Upper lobe of left lung (tissue), 6 donors: ENCODE data around the gene VASN. TPM values are rescaled to one million over a fixed set of nuclear protein-coding genes. Genes with fewer than 3 reads are reported as not detected.
A peak's percentile ranks its signal among the peaks of the same experiment; 100 is the strongest.

Experiments
- ATAC-seq, 2 donors: fragments of 200-7000 bp; cut with Tn5 transposase; one replicate each; pipeline ENCODE4 v1.9.1; 2022; ENCODE audit warnings: mild to moderate bottlenecking in 2 of 2, moderate library complexity in 2 of 2; ENCODE audit not compliant: low FRiP score in 2 of 2
- DNase-seq, 2 donors: peaks; one replicate each; pipeline ENCODE4 v3.0.0-alpha.2; 2019 to 2020
- H3K27ac ChIP-seq, 4 donors: fragments of 200-600 bp; sonication (generic); one replicate each; pipeline ENCODE4 v1.5.1; 2016 to 2019
- H3K27me3 ChIP-seq, 4 donors: fragments of 200-600 bp; sonication (generic); one replicate each; pipeline ENCODE4 v1.5.1; 2017 to 2019
- H3K36me3 ChIP-seq, 4 donors: fragments of 200-600 bp; sonication (generic); one replicate each; pipeline ENCODE4 v1.5.1; 2016 to 2019
- H3K4me1 ChIP-seq, 4 donors: fragments of 200-600 bp; sonication (generic); one replicate each; pipeline ENCODE4 v1.5.1; 2018 to 2019
- H3K4me3 ChIP-seq, 4 donors: fragments of 200-600 bp; sonication (generic); one replicate each; pipeline ENCODE4 v1.5.1; 2017 to 2019; ENCODE audit warnings: mild to moderate bottlenecking in 2 of 4, moderate library complexity in 1 of 4
- H3K9me3 ChIP-seq, 4 donors: fragments of 200-600 bp; sonication (generic); one replicate each; pipeline ENCODE4 v1.5.1; 2018 to 2019
- CTCF ChIP-seq, 6 experiments: fragments of 450-650 bp in 4 of 6; fragments of 200-600 bp in 2 of 6; sonication (generic) in 2 of 6; IDR thresholded peaks; one replicate each; pipeline ENCODE4 v1.5.1; 2016 to 2019; ENCODE audit warnings: antibody characterized with exemption in 6 of 6
- EP300 ChIP-seq, 4 donors: sonication (generic); formaldehyde crosslinking; IDR thresholded peaks; one replicate each; pipeline ENCODE4 v1.5.1; 2017; ENCODE audit warnings: antibody characterized with exemption in 4 of 4, control low read depth in 2 of 4
- POLR2A ChIP-seq, 4 donors: fragments of 450-650 bp; IDR thresholded peaks; one replicate each; pipeline ENCODE4 v1.5.1; 2016 to 2017; ENCODE audit warnings: antibody characterized with exemption in 4 of 4, mild to moderate bottlenecking in 2 of 4
- POLR2AphosphoS5 ChIP-seq, 2 donors: sonication (generic); formaldehyde crosslinking; IDR thresholded peaks; one replicate each; pipeline ENCODE4 v1.5.1; 2017; ENCODE audit warnings: antibody characterized with exemption in 2 of 2
- WGBS, 2 donors: methylation state at CpG; one replicate each; pipeline ENCODE4 v1.1.5; 2017 to 2018; 5-methylcytosine and 5-hydroxymethylcytosine counted together
- small RNA-seq, 4 donors: library from RNA; depleted of rRNA; stranded (forward); fragments of <200 nt; gene quantifications; one replicate each; pipeline ENCODE3, GENCODE V24; 2016
- total RNA-seq, 6 donors: library from RNA; depleted of rRNA in 4 of 6; stranded (reverse); fragments of >200 nt in 4 of 6; gene quantifications; one replicate each; pipeline versions ENCODE4 v1.1.0 to v1.2.1, GENCODE V29; 2016 to 2021
- donor health status: DM: no; HTN: no; CAD: no; lungs with moderate emphysema.
- donor health status: DM: no; HTN: yes; CAD: no; lungs with severe emphysema.

VASN gene
- total RNA-seq, 6 donors from 2014 or later = 11.4 to 40.6 (median 30.2) TPM

DNA sequence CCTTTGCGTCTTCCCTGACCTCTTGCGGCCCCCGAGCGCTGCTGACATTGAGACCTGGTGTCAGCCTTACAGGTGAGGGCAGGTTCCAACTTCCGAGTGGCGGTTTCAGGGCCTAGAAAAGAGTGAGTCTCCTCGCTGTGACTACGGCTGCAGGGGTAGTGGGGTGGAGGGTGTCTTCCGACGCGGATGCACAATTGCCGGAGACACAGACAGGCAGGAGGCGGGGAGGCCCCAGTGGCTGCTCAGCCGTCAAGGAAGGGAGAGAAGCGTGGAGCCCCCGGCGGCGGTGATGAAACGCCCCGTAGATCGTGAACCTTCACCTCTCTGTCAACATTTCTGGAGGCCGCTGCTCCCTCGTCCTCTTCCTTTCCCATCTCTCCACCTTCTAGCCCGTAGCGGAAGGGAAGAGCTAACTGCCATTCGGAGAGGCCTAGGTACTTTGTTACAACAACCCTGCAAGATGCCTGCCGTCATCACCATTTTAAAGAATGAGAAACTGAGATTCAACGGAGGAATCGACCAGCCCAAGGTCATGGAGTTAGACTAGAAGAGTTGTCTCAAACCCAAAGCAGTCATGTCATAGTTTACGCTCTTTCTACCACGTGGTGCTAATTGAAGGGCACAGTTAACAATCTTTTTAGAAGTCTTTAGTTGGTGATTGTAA, 54.5 kb downstream of the VASN start:
- peak; percentile 12 to 13 for ATAC-seq
- no peaks in the 10 kb centered on the region for H3K27me3 ChIP-seq
- peaks cover 0 to 5% (median 4%) of the 10 kb centered on the region in 4 donors for H3K36me3 ChIP-seq
- peaks cover 15 to 26% (median 20%) of the 10 kb centered on the region in 4 donors for H3K4me1 ChIP-seq
- TF ChIP-seq POLR2AphosphoS5 (IDR thresholded peaks at IDR 0.05) (no peak), CTCF (IDR thresholded peaks at IDR 0.05) (no peak), EP300 (IDR thresholded peaks at IDR 0.05) (no peak), POLR2A (IDR thresholded peaks at IDR 0.05) (no peak)
- WGBS, 2 donors = 4% methylated on average over 24 to 28 of the region's 31 CpGs
- peak overlapping the region; percentile 95 to 98 (median 96) for H3K27ac ChIP-seq
- no peak for DNase-seq
- peak overlapping the region; percentile 70 to 98 (median 90) for H3K4me3 ChIP-seq
- H3K9me3 ChIP-seq = no peaks in the 10 kb centered on the region

DNA sequence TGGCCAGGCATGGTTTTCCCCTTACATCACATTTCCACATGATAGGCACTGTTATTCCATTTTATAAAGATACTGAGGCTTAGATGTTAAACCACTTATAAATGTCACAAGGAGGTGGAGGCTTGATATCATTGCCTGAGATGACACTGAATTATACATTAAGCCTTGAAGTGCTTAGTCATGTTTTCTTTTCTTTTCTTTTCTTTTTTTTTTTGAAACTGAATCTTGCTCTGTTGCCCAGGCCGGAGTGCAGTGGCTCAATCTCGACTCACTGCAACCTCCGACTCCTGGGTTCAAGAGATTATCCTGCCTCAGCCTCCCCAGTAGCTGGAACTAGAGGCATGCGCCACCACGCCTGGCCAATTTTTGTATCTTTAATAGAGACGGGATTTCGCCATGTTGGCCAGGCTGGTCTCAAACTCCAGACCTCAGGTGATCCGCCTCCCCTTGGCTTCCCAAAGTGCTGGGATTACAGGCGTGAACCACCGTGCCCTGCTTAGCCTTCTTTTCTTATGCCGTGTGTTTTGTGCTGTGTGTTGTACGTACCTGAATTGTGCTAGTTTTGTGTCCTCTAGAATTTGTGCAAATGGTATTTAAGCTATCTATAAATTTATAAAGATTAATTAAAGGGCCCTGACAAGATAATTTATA, 55.2 kb downstream of the VASN start:
- Histone ChIP-seq H3K27me3 (no peaks in the 10 kb centered on the region), H3K36me3 (peaks cover 0 to 12% (median 7%) of the 10 kb centered on the region in 4 donors), H3K4me3 (peak overlapping the region in 3 of 4 donors; percentile 70 to 98 (median 87)), H3K9me3 (no peaks in the 10 kb centered on the region), H3K4me1 (peaks cover 15 to 26% (median 20%) of the 10 kb centered on the region in 4 donors), H3K27ac (no peak overlapping the region)
- no peak for ATAC-seq
- no peak for DNase-seq
- TF ChIP-seq POLR2AphosphoS5 (IDR thresholded peaks at IDR 0.05) = no peak
- TF ChIP-seq EP300 (IDR thresholded peaks at IDR 0.05) = no peak
- no peak for TF ChIP-seq CTCF (IDR thresholded peaks at IDR 0.05)
- TF ChIP-seq POLR2A (IDR thresholded peaks at IDR 0.05) = no peak
- WGBS, 2 donors = 94 to 95% methylated on average over 12 of the region's 12 CpGs

GRCh38 chr16:4428500-4428899, 56.9 kb downstream of the VASN start:
- 96 to 97% methylated on average over 7 of the region's 7 CpGs for WGBS, 2 donors
- TF ChIP-seq CTCF (IDR thresholded peaks at IDR 0.05) (no peak), POLR2A (IDR thresholded peaks at IDR 0.05) (no peak), POLR2AphosphoS5 (IDR thresholded peaks at IDR 0.05) (no peak), EP300 (IDR thresholded peaks at IDR 0.05) (no peak)

GRCh38 chr16:4431023-4431422, 59.4 kb downstream of the VASN start:
- Histone ChIP-seq H3K27me3 (no peaks in the 10 kb centered on the region), H3K27ac (no peak overlapping the region), H3K36me3 (peaks cover 0 to 37% (median 17%) of the 10 kb centered on the region in 4 donors), H3K4me3 (no peak overlapping the region), H3K9me3 (no peaks in the 10 kb centered on the region), H3K4me1 (peaks cover 10 to 18% (median 15%) of the 10 kb centered on the region in 4 donors)
- ATAC-seq (no peak), DNase-seq (no peak)
- TF ChIP-seq EP300 (IDR thresholded peaks at IDR 0.05) = no peak
- TF ChIP-seq POLR2A (IDR thresholded peaks at IDR 0.05) = no peak
- no peak for TF ChIP-seq POLR2AphosphoS5 (IDR thresholded peaks at IDR 0.05)
- no peak for TF ChIP-seq CTCF (IDR thresholded peaks at IDR 0.05)
- 89% methylated on average over 9 of the region's 9 CpGs for WGBS, 2 donors

More at GRCh38 chr16:4428500-4428899, 56.9 kb downstream of the VASN start:
- no peaks in the 10 kb centered on the region for H3K9me3 ChIP-seq
- ATAC-seq = no peak
- H3K27ac ChIP-seq = no peak overlapping the region
- DNase-seq = no peak
- H3K4me1 ChIP-seq = peaks cover 15 to 26% (median 20%) of the 10 kb centered on the region in 4 donors
- H3K27me3 ChIP-seq = no peaks in the 10 kb centered on the region
- no peak overlapping the region for H3K4me3 ChIP-seq
- H3K36me3 ChIP-seq = peaks cover 0 to 20% (median 7%) of the 10 kb centered on the region in 4 donors

Small RNAs within 50 kb of the gene (small RNA-seq; reads per million reads assigned to genes)
- 0 reads per million in 4 donors for gene AC012676.2

Other genes starting within 250 kb of the VASN start
- gene SRL, start 129.8 kb upstream of the VASN start, total RNA-seq = 1 to 10 TPM in 1 of 6 donors, under 1 TPM in 2, not detected in 3; 0.30 to 1.1 (median 0.46) TPM
- gene TFAP4, start 98.8 kb upstream of the VASN start, total RNA-seq = 10 to 100 TPM in 3 of 6 donors, 1 to 10 TPM in 3; 3.7 to 24.1 (median 8.9) TPM
- gene GLIS2, start 55.8 kb upstream of the VASN start, total RNA-seq = 10 to 100 TPM; 10.5 to 35.2 (median 22.6) TPM
- 10 to 100 TPM; 45.5 to 71.8 (median 62.6) TPM for gene PAM16, start 20.5 kb upstream of the VASN start, total RNA-seq
- gene CORO7, start 44.7 kb downstream of the VASN start, total RNA-seq = 100 to 1,000 TPM in 2 of 6 donors, 10 to 100 TPM in 4; 42.9 to 235 (median 69.0) TPM
- 10 to 100 TPM; 31.2 to 61.8 (median 36.6) TPM for gene DNAJA3, start 54.0 kb downstream of the VASN start, total RNA-seq
- gene NMRAL1, start 102.8 kb downstream of the VASN start, total RNA-seq = 10 to 100 TPM; 34.4 to 80.7 (median 43.3) TPM
- 10 to 100 TPM; 22.0 to 93.9 (median 53.8) TPM for gene HMOX2, start 104.5 kb downstream of the VASN start, total RNA-seq
- gene CDIP1, start 166.9 kb downstream of the VASN start, total RNA-seq = 10 to 100 TPM in 5 of 6 donors, 1 to 10 TPM in 1; 7.3 to 27.0 (median 21.9) TPM
- gene C16orf96, start 184.5 kb downstream of the VASN start, total RNA-seq = 1 to 10 TPM in 1 of 6 donors, under 1 TPM in 4, not detected in 1; 0.24 to 1.0 (median 0.46) TPM
- gene UBALD1, start 243.0 kb downstream of the VASN start, total RNA-seq = 10 to 100 TPM; 14.9 to 43.9 (median 25.8) TPM